ENCODE results near the gene FAXDC2.

Gene FAXDC2

GRCh38 chr5:154797762-154798161 lies 52.6 kb downstream of the FAXDC2 start:
- no peak for DNase-seq (ENCODE audit: low read depth in 2 of 2)

GRCh38 chr5:154795235-154795596 lies 55.2 kb downstream of the FAXDC2 start:
- DNase-seq (ENCODE audit: low read depth in 2 of 2), result no peak

- DNase-seq (ENCODE audit: low read depth in 2 of 2), result no peak
Measured at GRCh38 chr5:154794525-154795234, 55.7 kb downstream of the FAXDC2 start.

GRCh38 chr5:154793599-154794524 lies 56.5 kb downstream of the FAXDC2 start:
- no peak for DNase-seq (ENCODE audit: low read depth in 2 of 2)

- DNase-seq (ENCODE audit: low read depth in 2 of 2), result no peak
Measured at GRCh38 chr5:154791535-154791934, 58.9 kb downstream of the FAXDC2 start.

- no peak for DNase-seq (ENCODE audit: low read depth in 2 of 2)
Measured at GRCh38 chr5:154788212-154788611, 62.2 kb downstream of the FAXDC2 start.

- no peak for DNase-seq (ENCODE audit: low read depth in 2 of 2)
Measured at GRCh38 chr5:154786414-154786813, 64.0 kb downstream of the FAXDC2 start.

GRCh38 chr5:154784856-154785255 lies 65.5 kb downstream of the FAXDC2 start:
- DNase-seq (ENCODE audit: low read depth in 2 of 2), result no peak

- no peak for DNase-seq (ENCODE audit: low read depth in 2 of 2)
Measured at GRCh38 chr5:154783774-154784460, 66.5 kb downstream of the FAXDC2 start.

- no peak for DNase-seq (ENCODE audit: low read depth in 2 of 2)
Measured at GRCh38 chr5:154782812-154783592, 67.4 kb downstream of the FAXDC2 start.

GRCh38 chr5:154782326-154782725 lies 68.1 kb downstream of the FAXDC2 start:
- no peak for DNase-seq (ENCODE audit: low read depth in 2 of 2)

- no peak for DNase-seq (ENCODE audit: low read depth in 2 of 2)
Measured at GRCh38 chr5:154780128-154780527, 70.3 kb downstream of the FAXDC2 start.

GRCh38 chr5:154779105-154779504 lies 71.3 kb downstream of the FAXDC2 start:
- no peak for DNase-seq (ENCODE audit: low read depth in 2 of 2)

GRCh38 chr5:154778534-154778933 lies 71.9 kb downstream of the FAXDC2 start:
- DNase-seq (ENCODE audit: low read depth in 2 of 2), result no peak

- no peak for DNase-seq (ENCODE audit: low read depth in 2 of 2)
Measured at GRCh38 chr5:154776167-154776566, 74.2 kb downstream of the FAXDC2 start.

- no peak for DNase-seq (ENCODE audit: low read depth in 2 of 2)
Measured at GRCh38 chr5:154773326-154773725, 77.1 kb downstream of the FAXDC2 start.

- no peak for DNase-seq (ENCODE audit: low read depth in 2 of 2)
Measured at GRCh38 chr5:154771383-154771901, 79.0 kb downstream of the FAXDC2 start.

- DNase-seq (ENCODE audit: low read depth in 2 of 2), result no peak
Measured at GRCh38 chr5:154770111-154770510, 80.3 kb downstream of the FAXDC2 start.
